Left lung (tissue), 10 donors: ENCODE measurements around the gene SOX13. TPM values are rescaled to one million over a fixed set of nuclear protein-coding genes. Genes with fewer than 3 reads are reported as not detected.

Experiments used
- ATAC-seq: fragments of 200-7000 bp; cut with Tn5 transposase; one replicate; pipeline ENCODE4 v1.9.1; 2020; ENCODE audit warnings: moderate library complexity
- DNase-seq, 4 donors: peaks; one replicate each; pipeline ENCODE4 v3.0.0-alpha.2; 2013 to 2020
- H3K27ac ChIP-seq, 2 donors: fragments of 200-600 bp; sonication (generic) in 1 of 2; one replicate each; pipeline versions ENCODE4 v1.5.0 to v1.8.0; 2020 to 2021
- H3K27me3 ChIP-seq, 2 donors: fragments of 200-600 bp; sonication (generic) in 1 of 2; one replicate each; pipeline versions ENCODE4 v1.5.0 to v1.8.0; 2020 to 2021
- H3K36me3 ChIP-seq, 2 donors: fragments of 200-600 bp; sonication (generic) in 1 of 2; one replicate each; pipeline versions ENCODE4 v1.5.0 to v1.8.0; 2020 to 2021
- H3K4me1 ChIP-seq, 2 donors: fragments of 200-600 bp; one replicate each; pipeline ENCODE4 v1.8.0; 2021
- H3K4me3 ChIP-seq, 2 donors: fragments of 200-600 bp; sonication (generic) in 1 of 2; one replicate each; pipeline versions ENCODE4 v1.5.0 to v1.8.0; 2020 to 2021; ENCODE audit warnings: mild to moderate bottlenecking in 1 of 2
- H3K9me3 ChIP-seq, 2 donors: fragments of 200-600 bp; sonication (generic) in 1 of 2; one replicate each; pipeline versions ENCODE4 v1.5.0 to v1.8.0; 2020 to 2021
- intact Hi-C, 2 donors: fragments of 100-400 bp; cut with DNase I; formaldehyde crosslinking; loops; one replicate each; pipeline versions ENCODE4 v1.11.2 to v1.14.2; 2022
- polyA plus RNA-seq, 6 donors: library from polyadenylated mRNA; unstranded; fragments of 120-200 nt; gene quantifications; one replicate each; pipeline ENCODE4 v1.2.1, GENCODE V29; 2013; ENCODE audit not compliant: insufficient read length in 6 of 6
- total RNA-seq, 2 donors: library from RNA; stranded (reverse); fragmentation: NEBNext Ultra II Directional; extraction: Animal tissue kit (Norgen Biotek cat#: 25700); gene quantifications; one replicate each; pipeline ENCODE4 v1.2.1, GENCODE V29; 2021
- TF ChIP-seq, protein P1 (sequence below), 2 donors: fragments of 200-600 bp; sonication (generic) in 1 of 2; IDR thresholded peaks; one replicate each; pipeline versions ENCODE4 v1.5.0 to v1.8.0; 2021; ENCODE audit warnings: antibody characterized with exemption in 2 of 2
- donor health status: DM: no; HTN: yes; CAD: no.
- donor health status: DM: no; HTN: no; CAD: no.

SOX13 gene
- total and polyA plus RNA-seq, 8 donors, result 41.7 to 62.8 (median 49.1) TPM

DNA sequence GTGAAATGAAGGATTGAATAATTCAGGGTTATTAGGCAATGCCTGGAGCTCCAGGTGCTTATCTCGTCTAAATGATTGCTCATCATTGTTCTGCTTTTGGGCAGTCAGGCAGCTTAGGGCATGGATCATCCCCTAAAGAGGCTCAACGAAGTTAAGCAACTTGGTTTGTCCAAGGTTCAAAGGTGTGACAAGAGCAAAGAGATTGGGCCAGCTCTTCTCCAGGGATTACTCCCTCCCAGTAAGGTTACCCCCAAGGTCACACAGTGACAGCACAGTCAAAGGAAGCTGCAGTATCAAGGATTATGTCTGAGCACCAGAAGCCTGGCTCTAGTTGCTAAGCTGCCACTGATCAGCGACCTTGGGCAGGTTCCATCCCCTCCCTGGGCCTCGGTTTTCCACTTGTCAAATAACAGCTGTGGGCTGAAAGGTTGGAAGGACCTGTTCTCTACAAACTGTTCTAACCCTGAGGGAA is 72.2 kb downstream of the SOX13 start:
- DNase-seq (no peak), ATAC-seq (no peak)
- no peaks in the 10 kb centered on the region for H3K36me3 ChIP-seq
- no peaks in the 10 kb centered on the region for H3K9me3 ChIP-seq
- peaks cover 0 to 2% of the 10 kb centered on the region in 2 donors for H3K27me3 ChIP-seq
- intact Hi-C loops, result no loop called here
- no peak overlapping the region for H3K4me3 ChIP-seq
- H3K27ac ChIP-seq, result no peak overlapping the region
- TF ChIP-seq, protein P1, sequence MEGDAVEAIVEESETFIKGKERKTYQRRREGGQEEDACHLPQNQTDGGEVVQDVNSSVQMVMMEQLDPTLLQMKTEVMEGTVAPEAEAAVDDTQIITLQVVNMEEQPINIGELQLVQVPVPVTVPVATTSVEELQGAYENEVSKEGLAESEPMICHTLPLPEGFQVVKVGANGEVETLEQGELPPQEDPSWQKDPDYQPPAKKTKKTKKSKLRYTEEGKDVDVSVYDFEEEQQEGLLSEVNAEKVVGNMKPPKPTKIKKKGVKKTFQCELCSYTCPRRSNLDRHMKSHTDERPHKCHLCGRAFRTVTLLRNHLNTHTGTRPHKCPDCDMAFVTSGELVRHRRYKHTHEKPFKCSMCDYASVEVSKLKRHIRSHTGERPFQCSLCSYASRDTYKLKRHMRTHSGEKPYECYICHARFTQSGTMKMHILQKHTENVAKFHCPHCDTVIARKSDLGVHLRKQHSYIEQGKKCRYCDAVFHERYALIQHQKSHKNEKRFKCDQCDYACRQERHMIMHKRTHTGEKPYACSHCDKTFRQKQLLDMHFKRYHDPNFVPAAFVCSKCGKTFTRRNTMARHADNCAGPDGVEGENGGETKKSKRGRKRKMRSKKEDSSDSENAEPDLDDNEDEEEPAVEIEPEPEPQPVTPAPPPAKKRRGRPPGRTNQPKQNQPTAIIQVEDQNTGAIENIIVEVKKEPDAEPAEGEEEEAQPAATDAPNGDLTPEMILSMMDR (IDR thresholded peaks at IDR 0.05), result no peak
- no peaks in the 10 kb centered on the region for H3K4me1 ChIP-seq

DNA sequence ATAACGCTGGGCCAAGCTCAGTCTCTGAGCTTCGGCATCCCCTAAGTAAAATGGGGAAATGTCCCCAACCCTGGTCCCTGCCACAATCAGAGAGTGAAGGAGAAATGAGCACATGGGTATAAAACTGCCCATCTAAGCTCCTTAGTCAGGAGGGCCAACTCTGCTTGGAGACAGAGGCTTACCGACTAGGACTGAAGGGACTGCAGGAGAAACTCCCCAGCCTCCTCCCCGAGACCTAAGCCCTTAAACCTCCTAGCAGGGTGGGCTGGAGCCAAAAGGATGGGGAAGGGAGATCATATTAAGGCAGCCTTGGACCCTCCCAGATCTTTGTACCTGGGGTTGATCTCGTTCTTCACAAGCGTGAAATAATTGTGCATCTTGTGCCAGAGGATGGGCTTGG is 73.4 kb downstream of the SOX13 start:
- TF ChIP-seq, protein P1 (IDR thresholded peaks at IDR 0.05), result no peak
- no peak overlapping the region for H3K4me3 ChIP-seq
- no peaks in the 10 kb centered on the region for H3K9me3 ChIP-seq
- no peak overlapping the region for H3K27ac ChIP-seq
- no peak for DNase-seq
- intact Hi-C loops, result no loop called here
- H3K4me1 ChIP-seq, result peaks cover 0 to 3% of the 10 kb centered on the region in 2 donors
- no peaks in the 10 kb centered on the region for H3K36me3 ChIP-seq
- peaks cover 0 to 15% of the 10 kb centered on the region in 2 donors for H3K27me3 ChIP-seq
- no peak for ATAC-seq

DNA sequence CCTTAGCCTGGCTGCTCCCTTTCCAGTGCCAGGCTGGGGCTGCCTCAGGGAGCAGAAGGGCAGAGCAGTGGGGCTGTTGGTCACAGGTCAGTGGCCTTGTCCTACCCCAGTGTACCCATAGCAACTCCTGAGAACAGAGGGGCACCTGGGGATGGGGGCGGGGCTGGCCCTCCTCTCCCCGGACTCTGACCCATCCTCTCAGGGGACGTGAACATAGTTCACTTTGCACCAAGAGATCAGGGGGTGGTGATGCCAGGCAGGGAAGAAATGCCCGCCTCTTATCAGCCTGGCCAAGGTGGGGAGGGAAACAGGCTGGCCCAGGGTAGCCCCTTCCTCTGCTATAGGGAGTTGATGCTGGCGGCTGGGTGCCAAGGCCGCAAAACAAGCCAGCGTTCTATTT is 74.0 kb downstream of the SOX13 start:
- ATAC-seq, result no peak
- TF ChIP-seq, protein P1 (IDR thresholded peaks at IDR 0.05), result no peak
- DNase-seq, result no peak
- Histone ChIP-seq H3K27ac (no peak overlapping the region), H3K9me3 (no peaks in the 10 kb centered on the region), H3K4me3 (no peak overlapping the region), H3K4me1 (peaks cover 3 to 7% of the 10 kb centered on the region in 2 donors), H3K27me3 (peaks cover 0 to 21% of the 10 kb centered on the region in 2 donors), H3K36me3 (no peaks in the 10 kb centered on the region)
- intact Hi-C loops, result no loop called here

GRCh38 chr1:204147406-204148383 is 74.8 kb downstream of the SOX13 start:
- intact Hi-C loops, result no loop called here
- no peaks in the 10 kb centered on the region for H3K36me3 ChIP-seq

DNA sequence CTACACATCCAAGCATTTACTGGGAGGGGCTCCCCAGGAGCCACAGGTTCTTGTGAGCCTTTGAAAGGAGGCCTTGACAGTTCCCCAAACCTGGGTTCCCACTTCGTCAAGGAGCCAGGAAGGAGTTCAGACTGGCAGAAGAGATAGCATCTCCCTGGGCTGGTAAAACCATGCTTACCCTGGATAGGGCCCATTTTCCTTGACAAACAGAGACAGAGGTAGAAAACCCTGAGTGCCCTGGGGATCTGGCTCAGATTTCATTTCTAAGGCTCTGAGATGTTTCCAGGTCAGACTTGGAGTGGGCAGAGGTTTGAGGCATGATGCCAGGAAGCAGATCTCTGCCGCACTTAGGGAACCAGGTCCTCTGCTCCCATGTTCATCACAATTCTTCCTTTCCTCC is 76.2 kb downstream of the SOX13 start:
- H3K9me3 ChIP-seq, result no peaks in the 10 kb centered on the region
- ATAC-seq, result no peak
- no peak overlapping the region for H3K4me3 ChIP-seq
- H3K36me3 ChIP-seq, result no peaks in the 10 kb centered on the region
- H3K4me1 ChIP-seq, result peaks cover 3 to 14% of the 10 kb centered on the region in 2 donors
- peaks cover 0 to 41% of the 10 kb centered on the region in 2 donors for H3K27me3 ChIP-seq
- no peak for DNase-seq
- intact Hi-C loops, result no loop called here
- no peak overlapping the region for H3K27ac ChIP-seq
- TF ChIP-seq, protein P1 (IDR thresholded peaks at IDR 0.05), result no peak

More at GRCh38 chr1:204147406-204148383, 74.8 kb downstream of the SOX13 start:
- TF ChIP-seq, protein P1 (IDR thresholded peaks at IDR 0.05), result no peak
- ATAC-seq, result no peak
- Histone ChIP-seq H3K9me3 (no peaks in the 10 kb centered on the region), H3K27ac (no peak overlapping the region), H3K4me3 (no peak overlapping the region), H3K4me1 (peaks cover 3 to 14% of the 10 kb centered on the region in 2 donors), H3K27me3 (peaks cover 0 to 28% of the 10 kb centered on the region in 2 donors)
- DNase-seq, result no peak
